ENCODE results near the gene TNFRSF19.

Gene TNFRSF19

GRCh38 chr13:23637829-23638228, 67.6 kb downstream of the TNFRSF19 start:
- no peak overlapping the region for H3K4me3 ChIP-seq (ENCODE audit: low read depth, low read length)
- DNase-seq (ENCODE audit: low read depth): no peak
- TF ChIP-seq CTCF (conservative IDR thresholded peaks at IDR 0.05; ENCODE audit: low read depth, low read length): no peak

DNA sequence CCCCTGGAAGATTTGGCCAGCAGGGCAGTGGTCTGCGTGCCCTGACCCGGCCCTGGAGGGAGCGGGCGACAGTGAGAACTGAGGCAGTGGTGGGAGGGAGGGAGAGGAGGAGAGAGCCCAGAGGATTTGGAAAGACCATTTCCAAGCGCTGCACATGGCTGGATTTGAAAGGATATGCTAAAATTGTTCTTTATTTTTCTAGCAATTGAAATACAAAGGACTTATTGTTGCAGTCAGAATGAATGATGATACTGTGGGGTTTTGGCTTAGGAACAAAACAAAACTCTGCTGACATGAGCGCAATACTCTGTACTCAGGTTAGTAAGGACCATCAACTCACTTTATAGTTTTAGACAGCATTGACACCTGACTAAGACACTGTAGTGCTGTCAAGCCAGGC, 69.5 kb downstream of the TNFRSF19 start:
- no peak overlapping the region for H3K4me3 ChIP-seq (ENCODE audit: low read depth, low read length)
- no peak for DNase-seq (ENCODE audit: low read depth)
- no peak for TF ChIP-seq CTCF (conservative IDR thresholded peaks at IDR 0.05; ENCODE audit: low read depth, low read length)

GRCh38 chr13:23642110-23642509, 71.9 kb downstream of the TNFRSF19 start:
- no peak for TF ChIP-seq CTCF (conservative IDR thresholded peaks at IDR 0.05; ENCODE audit: low read depth, low read length)
- DNase-seq (ENCODE audit: low read depth): no peak

GRCh38 chr13:23643338-23644125, 73.3 kb downstream of the TNFRSF19 start:
- TF ChIP-seq CTCF (conservative IDR thresholded peaks at IDR 0.05; ENCODE audit: low read depth, low read length): no peak

More at GRCh38 chr13:23642110-23642509, 71.9 kb downstream of the TNFRSF19 start:
- no peak overlapping the region for H3K4me3 ChIP-seq (ENCODE audit: low read depth, low read length)

GRCh38 chr13:23644126-23644419, 73.9 kb downstream of the TNFRSF19 start:
- H3K4me3 ChIP-seq (ENCODE audit: low read depth, low read length): no peak overlapping the region
- DNase-seq (ENCODE audit: low read depth): peak; percentile 51
- no peak for TF ChIP-seq CTCF (conservative IDR thresholded peaks at IDR 0.05; ENCODE audit: low read depth, low read length)

More at GRCh38 chr13:23643338-23644125, 73.3 kb downstream of the TNFRSF19 start:
- DNase-seq (ENCODE audit: low read depth): no peak
- H3K4me3 ChIP-seq (ENCODE audit: low read depth, low read length): no peak overlapping the region

DNA sequence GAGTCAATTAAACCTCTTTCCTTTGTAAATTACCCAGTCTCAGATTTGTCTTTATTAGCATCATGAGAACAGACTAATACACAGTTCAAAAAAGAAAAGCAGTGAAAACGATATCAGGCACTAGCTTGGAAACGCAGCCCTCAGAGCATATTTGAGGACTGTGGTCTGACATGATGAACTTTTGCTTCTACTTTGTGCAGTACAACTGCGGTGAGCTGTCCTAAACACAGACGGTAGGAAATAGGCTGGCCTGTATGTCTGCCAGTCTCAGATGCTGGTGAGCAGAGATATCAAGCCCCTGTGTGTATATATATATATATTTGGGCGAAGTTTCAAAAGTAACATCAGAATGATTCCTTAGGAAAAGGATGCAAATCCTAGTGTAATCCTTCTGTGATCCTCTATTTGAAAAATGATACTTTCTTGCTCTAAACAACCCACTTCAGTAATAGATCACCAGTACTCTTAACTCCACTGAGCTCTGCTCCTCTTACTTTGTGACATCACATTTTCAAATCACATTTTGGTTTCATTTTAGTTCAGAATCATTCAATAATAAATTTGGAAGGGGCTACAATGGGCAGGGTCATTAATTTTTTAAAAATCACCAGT, 74.4 kb downstream of the TNFRSF19 start:
- DNase-seq (ENCODE audit: low read depth): peak; percentile 94
- TF ChIP-seq CTCF (conservative IDR thresholded peaks at IDR 0.05; ENCODE audit: low read depth, low read length): no peak
- H3K4me3 ChIP-seq (ENCODE audit: low read depth, low read length): no peak overlapping the region

DNA sequence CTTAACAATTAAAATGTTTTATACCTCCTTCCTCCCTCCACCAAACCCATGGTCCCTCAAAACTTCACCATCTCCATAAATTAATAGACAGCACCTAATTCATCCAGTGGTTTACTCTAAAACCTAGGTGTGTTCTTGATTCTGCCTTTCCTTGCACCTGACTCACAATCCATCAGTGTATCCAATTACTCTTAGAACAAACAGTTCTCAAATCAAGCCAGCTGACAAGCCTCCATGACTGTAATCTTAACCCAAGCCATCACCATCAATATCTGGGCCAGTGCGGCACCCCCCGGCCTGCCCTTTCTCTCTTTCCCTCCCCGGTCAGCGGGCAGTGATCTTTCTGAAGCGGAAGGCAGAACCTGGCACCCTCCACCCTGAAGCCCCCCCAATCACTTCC, 75.6 kb downstream of the TNFRSF19 start:
- no peak for TF ChIP-seq CTCF (conservative IDR thresholded peaks at IDR 0.05; ENCODE audit: low read depth, low read length)
- H3K4me3 ChIP-seq (ENCODE audit: low read depth, low read length): no peak overlapping the region
- no peak for DNase-seq (ENCODE audit: low read depth)

Measured in choroid plexus epithelial cell (primary cell).